HG02642 (cell line): ENCODE data around the gene HDGF.

Source experiments
- ATAC-seq: cut with Tn5 transposase; IDR thresholded peaks from one replicate; pipeline ENCODE4 v1.9.1; 2021; ENCODE audit warnings: mild to moderate bottlenecking; ENCODE audit not compliant: unreplicated experiment, poor library complexity

HDGF gene

GRCh38 chr1:156703741-156704140, 47.7 kb downstream of the HDGF start:
- no peak for ATAC-seq

GRCh38 chr1:156703336-156703735, 48.1 kb downstream of the HDGF start:
- no peak for ATAC-seq

GRCh38 chr1:156700736-156701531, 50.5 kb downstream of the HDGF start:
- no peak for ATAC-seq

GRCh38 chr1:156698995-156699394, 52.5 kb downstream of the HDGF start:
- no peak for ATAC-seq

GRCh38 chr1:156697481-156697880, 54.0 kb downstream of the HDGF start:
- ATAC-seq: no peak

- ATAC-seq: no peak
These were observed 54.7 kb downstream of the HDGF start for GRCh38 chr1:156696755-156697154.

GRCh38 chr1:156694690-156694962, 56.8 kb downstream of the HDGF start:
- ATAC-seq: no peak

GRCh38 chr1:156693848-156694689, 57.4 kb downstream of the HDGF start:
- no peak for ATAC-seq

GRCh38 chr1:156692925-156693847, 58.3 kb downstream of the HDGF start:
- ATAC-seq: no peak

GRCh38 chr1:156692441-156692924, 59.0 kb downstream of the HDGF start:
- ATAC-seq: no peak
